GM19468 (cell line): ENCODE results near the gene CFAP54.
A peak's percentile ranks its signal among the peaks of the same experiment; 100 is the strongest.

Experiments used
- ATAC-seq: cut with Tn5 transposase; IDR thresholded peaks from one replicate; pipeline ENCODE4 v1.9.1; 2021; ENCODE audit warnings: mild to moderate bottlenecking, moderate library complexity, moderate number of reproducible peaks; ENCODE audit not compliant: unreplicated experiment; ENCODE audit errors: extremely low read depth

CFAP54 gene

DNA sequence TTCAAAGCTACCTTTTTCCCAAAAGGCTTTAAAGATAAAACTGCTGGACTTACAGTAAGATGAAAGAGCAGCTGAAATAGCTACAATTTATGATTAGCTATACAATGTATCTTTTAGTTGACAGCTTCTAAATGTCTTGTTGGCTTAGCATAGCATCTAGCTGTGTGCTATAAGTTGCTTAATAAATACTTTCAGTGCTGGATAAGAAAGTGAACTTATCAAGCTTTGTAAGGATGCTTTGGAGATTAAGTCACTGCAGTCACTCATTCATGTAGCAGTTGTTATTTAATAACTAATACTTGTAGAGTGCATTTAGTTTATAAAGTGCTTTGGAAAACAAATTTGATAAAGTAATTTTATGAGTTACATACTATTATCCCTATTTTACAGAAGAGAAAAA is 14.6 kb downstream of the CFAP54 start:
- ATAC-seq, result no peak

- ATAC-seq, result no peak
Observed at GRCh38 chr12:96506776-96507175, 17.4 kb downstream of the CFAP54 start.

GRCh38 chr12:96510306-96510764 is 21.0 kb downstream of the CFAP54 start:
- no peak for ATAC-seq

- ATAC-seq, result no peak
Observed at GRCh38 chr12:96513166-96513565, 23.8 kb downstream of the CFAP54 start.

DNA sequence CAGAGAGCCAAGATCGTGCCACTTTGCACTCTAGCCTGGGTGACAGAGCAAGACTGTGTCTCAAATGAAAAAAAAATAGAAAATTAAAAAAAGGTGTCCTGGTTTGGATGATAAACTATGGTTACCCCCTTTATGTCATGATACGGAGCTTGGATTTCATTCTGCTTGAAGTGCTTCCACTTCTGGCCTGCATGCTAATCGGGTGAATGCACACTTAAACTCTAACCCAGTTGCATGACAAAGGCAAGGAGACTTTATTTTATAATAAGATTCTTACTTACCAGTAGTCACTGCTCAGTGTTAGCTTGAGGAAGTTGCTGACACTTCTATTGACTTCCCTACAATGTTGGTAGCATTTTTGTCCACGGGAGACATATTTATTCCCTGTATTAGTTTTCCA is 24.3 kb downstream of the CFAP54 start:
- no peak for ATAC-seq

DNA sequence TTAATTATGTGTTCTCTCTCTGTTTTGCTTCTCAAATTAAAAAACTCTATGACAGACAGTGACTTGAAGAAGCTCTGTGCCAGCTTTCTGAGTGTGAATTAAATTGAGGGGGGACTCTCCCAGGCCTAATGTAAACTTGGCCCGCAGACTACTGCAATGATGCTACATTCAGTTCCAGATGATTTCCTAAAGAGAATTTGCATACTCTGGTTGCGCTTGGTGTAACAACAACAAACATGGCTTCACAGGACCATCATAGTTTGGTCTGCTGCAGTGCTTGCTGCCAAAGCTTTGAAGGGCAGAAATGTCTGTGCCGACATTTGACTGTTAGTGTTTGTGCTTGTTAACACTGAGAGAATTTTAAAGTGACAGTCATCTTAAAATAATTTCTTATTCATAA is 25.0 kb downstream of the CFAP54 start:
- ATAC-seq, result peak; percentile 79

- peak; percentile 78 for ATAC-seq
Observed at GRCh38 chr12:96516472-96517430, 27.4 kb downstream of the CFAP54 start.

DNA sequence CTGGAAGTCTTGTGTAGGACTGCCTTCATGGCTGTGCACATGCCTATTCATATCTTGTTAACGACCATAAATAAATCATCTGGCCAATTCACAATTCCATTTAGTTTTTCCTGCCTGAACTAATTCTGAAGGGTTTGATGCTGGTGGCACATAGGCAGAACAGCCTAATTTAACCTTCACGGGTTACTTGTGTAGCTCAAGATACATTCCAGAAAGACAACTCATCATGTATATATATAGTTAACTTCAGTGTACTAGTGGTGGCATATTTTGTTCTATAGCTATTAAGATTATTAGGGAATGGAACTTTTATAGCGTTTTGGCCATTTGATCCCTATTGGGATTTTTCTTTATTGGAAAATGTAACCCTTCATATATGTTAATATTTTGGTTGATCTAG is 31.4 kb downstream of the CFAP54 start:
- ATAC-seq, result no peak

DNA sequence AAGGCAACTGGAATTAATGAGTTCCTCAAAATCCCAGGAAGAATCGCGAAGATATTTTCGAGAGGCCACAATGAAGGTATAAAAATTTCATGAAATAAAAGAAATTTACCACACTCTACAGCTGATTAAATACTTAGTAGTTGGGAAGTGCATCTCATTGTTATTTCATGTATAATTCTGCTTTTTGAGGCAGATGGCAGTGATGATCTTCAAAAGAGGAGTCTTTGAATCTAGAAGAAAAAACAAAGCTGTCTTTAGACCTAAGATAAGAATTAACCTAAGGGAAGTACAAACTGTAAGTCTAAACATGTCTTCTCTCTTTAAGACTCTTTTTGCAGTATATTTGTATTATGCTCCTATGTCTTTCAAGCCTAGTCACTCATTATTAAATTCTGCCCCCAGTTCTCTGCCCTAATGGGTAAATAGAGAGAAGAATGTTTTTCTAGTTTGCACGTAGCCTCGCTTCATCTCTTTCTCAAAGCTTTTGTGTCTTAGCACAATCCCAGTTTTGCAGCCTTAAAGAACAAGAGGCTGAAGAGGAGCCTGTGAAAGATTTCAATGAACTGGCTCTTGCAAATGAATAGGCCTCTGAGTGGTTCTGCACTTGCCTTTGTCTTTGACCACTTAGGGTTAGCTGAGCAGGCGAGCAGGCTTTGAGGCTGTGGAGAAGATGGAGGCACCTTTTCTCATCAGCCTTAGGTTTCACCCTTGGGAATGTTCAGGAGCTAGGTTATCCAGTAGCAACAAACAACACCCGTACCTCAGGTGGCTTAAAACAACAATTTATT is 32.7 kb downstream of the CFAP54 start:
- ATAC-seq, result no peak

DNA sequence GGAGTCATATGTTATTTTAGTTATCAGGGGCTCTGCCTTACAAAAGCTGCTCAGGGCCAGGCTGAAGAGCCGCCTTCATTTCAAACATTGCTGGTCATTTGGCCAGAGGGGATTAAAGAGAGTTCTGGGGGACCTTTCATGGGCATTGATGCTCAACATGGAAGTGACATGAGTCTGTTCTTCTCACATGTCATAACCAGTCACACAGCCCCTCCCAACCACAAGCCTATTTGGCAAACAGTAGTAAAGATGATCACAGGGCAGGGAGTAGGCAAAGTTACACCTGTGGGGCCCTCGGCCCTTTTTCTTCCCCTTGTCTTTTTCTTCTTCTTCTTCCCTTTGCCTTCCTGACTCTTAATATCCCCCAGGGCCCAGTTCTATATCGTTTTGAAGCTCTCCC is 33.3 kb downstream of the CFAP54 start:
- no peak for ATAC-seq

DNA sequence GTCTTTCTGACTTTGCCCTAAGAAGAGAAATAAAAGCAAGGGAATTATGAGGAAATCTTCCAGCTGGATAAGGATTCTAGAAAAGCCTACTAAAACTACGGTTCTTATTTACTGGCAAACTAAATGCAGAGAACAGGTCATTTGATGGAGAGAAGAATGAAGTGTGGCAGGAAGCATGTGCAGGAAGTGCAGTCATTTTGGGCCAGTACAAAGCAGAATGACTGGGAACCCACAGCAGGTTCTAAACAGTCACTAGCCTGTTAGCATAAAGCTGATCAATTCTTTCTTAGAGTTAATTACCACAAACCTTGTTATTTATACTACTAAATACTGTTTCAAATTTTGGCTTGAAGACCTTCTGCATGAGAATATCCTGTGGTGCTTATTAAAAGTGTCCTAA is 36.7 kb downstream of the CFAP54 start:
- no peak for ATAC-seq

GRCh38 chr12:96529912-96530311 is 40.5 kb downstream of the CFAP54 start:
- no peak for ATAC-seq

GRCh38 chr12:96534339-96534738 is 45.0 kb downstream of the CFAP54 start:
- ATAC-seq, result no peak

GRCh38 chr12:96548384-96548783 is 59.0 kb downstream of the CFAP54 start:
- ATAC-seq, result no peak

GRCh38 chr12:96549341-96549740 is 60.0 kb downstream of the CFAP54 start:
- ATAC-seq, result no peak

DNA sequence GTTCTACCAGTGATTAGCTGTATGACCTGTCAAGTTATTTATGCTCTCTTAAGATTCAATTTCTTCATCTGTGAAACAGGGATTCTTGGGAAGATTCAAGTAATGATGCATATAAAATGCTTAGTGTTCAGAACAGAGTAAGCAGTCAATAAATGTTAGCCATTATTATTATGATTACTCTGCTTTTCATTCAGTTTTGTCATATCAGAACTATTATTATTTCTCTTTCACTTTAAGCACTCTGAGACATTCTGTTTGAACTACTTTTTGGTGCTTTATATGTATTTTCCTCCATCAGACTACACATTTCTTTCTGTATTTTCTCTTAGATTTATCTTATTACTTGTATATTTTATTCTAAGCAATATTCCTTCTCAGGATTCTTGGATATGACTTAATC is 81.2 kb downstream of the CFAP54 start:
- ATAC-seq, result no peak

GRCh38 chr12:96571101-96571862 is 81.9 kb downstream of the CFAP54 start:
- peak; percentile 69 for ATAC-seq

DNA sequence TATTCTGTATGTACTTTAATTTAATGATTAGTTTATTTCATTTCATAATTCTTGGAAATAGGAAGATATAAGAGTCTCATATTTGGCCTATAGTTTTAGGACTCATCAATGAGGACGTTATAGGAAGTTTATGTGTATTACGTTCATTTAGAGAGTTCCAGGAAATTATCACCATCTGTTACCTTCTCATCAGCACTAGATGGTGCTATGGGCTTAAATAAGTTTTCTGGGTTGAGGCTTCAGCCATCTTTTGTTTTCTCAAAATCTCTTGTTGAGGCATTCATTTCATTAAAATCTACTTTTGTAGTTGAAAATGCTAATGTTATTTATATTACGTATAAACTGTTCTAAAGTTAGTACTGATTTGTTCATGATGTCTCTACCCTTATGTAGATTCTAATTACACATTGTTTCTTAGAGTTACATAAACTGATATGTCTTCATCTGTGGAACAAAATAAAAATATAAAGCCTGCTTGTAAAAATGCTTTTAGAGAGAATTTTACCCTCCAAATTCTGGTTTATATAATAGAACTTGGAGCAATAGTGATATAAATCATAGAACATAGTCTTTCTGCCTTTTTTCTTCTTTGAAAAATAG is 89.2 kb downstream of the CFAP54 start:
- ATAC-seq, result no peak

GRCh38 chr12:96585977-96586376 is 96.6 kb downstream of the CFAP54 start:
- no peak for ATAC-seq

DNA sequence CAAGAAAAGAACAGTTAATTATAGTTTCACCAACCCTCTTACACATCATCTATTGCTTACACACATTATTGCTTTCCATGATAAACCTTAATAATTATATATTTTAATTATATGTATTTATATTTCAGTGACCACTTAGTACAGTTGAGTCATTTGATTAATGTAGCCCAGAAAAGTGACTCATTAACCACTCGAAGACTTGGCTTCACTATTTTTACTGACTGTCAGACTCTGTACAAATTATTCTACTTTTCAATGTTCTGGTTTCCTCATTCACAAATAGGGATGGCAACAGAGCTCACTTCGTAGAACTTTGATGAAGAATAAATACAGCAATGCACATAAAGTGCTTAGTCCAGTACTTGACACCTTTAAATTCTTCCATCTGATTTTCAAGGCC is 98.3 kb downstream of the CFAP54 start:
- ATAC-seq, result no peak
